ENCODE results near the gene SYK.

SYK gene

GRCh38 chr9:90821697-90822096 is 20.1 kb downstream of the SYK start:
- no peak for DNase-seq (ENCODE audit: low read depth in 2 of 2, low spot score in 1 of 2)

- no peak for DNase-seq (ENCODE audit: low read depth in 2 of 2, low spot score in 1 of 2)
Measured at GRCh38 chr9:90822866-90823265, 21.2 kb downstream of the SYK start.

GRCh38 chr9:90825586-90825985 is 24.0 kb downstream of the SYK start:
- DNase-seq (ENCODE audit: low read depth in 2 of 2, low spot score in 1 of 2): no peak

GRCh38 chr9:90826326-90827020 is 24.9 kb downstream of the SYK start:
- DNase-seq (ENCODE audit: low read depth in 2 of 2, low spot score in 1 of 2): no peak

GRCh38 chr9:90827181-90827871 is 25.7 kb downstream of the SYK start:
- DNase-seq (ENCODE audit: low read depth in 2 of 2, low spot score in 1 of 2): no peak

- DNase-seq (ENCODE audit: low read depth in 2 of 2, low spot score in 1 of 2): no peak
Measured at GRCh38 chr9:90830051-90830450, 28.4 kb downstream of the SYK start.

- no peak for DNase-seq (ENCODE audit: low read depth in 2 of 2, low spot score in 1 of 2)
Measured at GRCh38 chr9:90830977-90831376, 29.4 kb downstream of the SYK start.

GRCh38 chr9:90832261-90832660 is 30.6 kb downstream of the SYK start:
- no peak for DNase-seq (ENCODE audit: low read depth in 2 of 2, low spot score in 1 of 2)

GRCh38 chr9:90834828-90835595 is 33.4 kb downstream of the SYK start:
- DNase-seq (ENCODE audit: low read depth in 2 of 2, low spot score in 1 of 2): no peak

GRCh38 chr9:90836411-90837080 is 34.9 kb downstream of the SYK start:
- DNase-seq (ENCODE audit: low read depth in 2 of 2, low spot score in 1 of 2): no peak

- no peak for DNase-seq (ENCODE audit: low read depth in 2 of 2, low spot score in 1 of 2)
Measured at GRCh38 chr9:90838098-90838497, 36.5 kb downstream of the SYK start.

GRCh38 chr9:90838581-90839154 is 37.0 kb downstream of the SYK start:
- DNase-seq (ENCODE audit: low read depth in 2 of 2, low spot score in 1 of 2): no peak

GRCh38 chr9:90839183-90839728 is 37.6 kb downstream of the SYK start:
- DNase-seq (ENCODE audit: low read depth in 2 of 2, low spot score in 1 of 2): no peak

GRCh38 chr9:90840696-90841095 is 39.1 kb downstream of the SYK start:
- no peak for DNase-seq (ENCODE audit: low read depth in 2 of 2, low spot score in 1 of 2)

GRCh38 chr9:90841213-90841612 is 39.6 kb downstream of the SYK start:
- DNase-seq (ENCODE audit: low read depth in 2 of 2, low spot score in 1 of 2): no peak

- DNase-seq (ENCODE audit: low read depth in 2 of 2, low spot score in 1 of 2): no peak
Measured at GRCh38 chr9:90841615-90842014, 40.0 kb downstream of the SYK start.

- no peak for DNase-seq (ENCODE audit: low read depth in 2 of 2, low spot score in 1 of 2)
Measured at GRCh38 chr9:90842176-90842777, 40.7 kb downstream of the SYK start.

GRCh38 chr9:90842996-90843395 is 41.4 kb downstream of the SYK start:
- no peak for DNase-seq (ENCODE audit: low read depth in 2 of 2, low spot score in 1 of 2)

GRCh38 chr9:90843525-90843924 is 41.9 kb downstream of the SYK start:
- DNase-seq (ENCODE audit: low read depth in 2 of 2, low spot score in 1 of 2): no peak

GRCh38 chr9:90844326-90844725 is 42.7 kb downstream of the SYK start:
- no peak for DNase-seq (ENCODE audit: low read depth in 2 of 2, low spot score in 1 of 2)
